Right ventricle myocardium superior (tissue), 1 donor: ENCODE results near the gene NEK6. TPM values are rescaled to one million over a fixed set of nuclear protein-coding genes. Genes with fewer than 3 reads are reported as not detected.

ENCODE experiments used
- ATAC-seq: fragments of 200-7000 bp; cut with Tn5 transposase; one replicate; pipeline ENCODE4 v1.9.1; 2020; ENCODE audit warnings: mild to moderate bottlenecking; ENCODE audit not compliant: poor library complexity
- DNase-seq: peaks from one replicate; pipeline ENCODE4 v3.0.0-alpha.2; 2020
- intact Hi-C: fragments of 100-400 bp; cut with DNase I; formaldehyde crosslinking; loops from one replicate; pipeline ENCODE4 v1.11.2; 2022
- total RNA-seq: library from RNA; stranded (reverse); fragmentation: NEBNext Ultra II Directional; extraction: Animal tissue kit (Norgen Biotek cat#: 25700); gene quantifications from one replicate; pipeline ENCODE4 v1.2.1, GENCODE V29; 2021
- donor health status: DM: no; HTN: yes; CAD: no; lungs with severe emphysema.

NEK6 gene
- total RNA-seq, 1 donor from 2014 or later: 10.3 TPM

- intact Hi-C loops: no loop called here
- no peak for ATAC-seq
- no peak for DNase-seq
Measured at GRCh38 chr9:124355039-124355940, 97.5 kb downstream of the NEK6 start.

GRCh38 chr9:124355941-124356744 is 98.4 kb downstream of the NEK6 start:
- no peak for DNase-seq
- no peak for ATAC-seq
- intact Hi-C loops: no loop called here

- DNase-seq (no peak), ATAC-seq (no peak)
- intact Hi-C loops: no loop called here
Measured at GRCh38 chr9:124356745-124357390, 99.1 kb downstream of the NEK6 start.

- no peak for DNase-seq
- intact Hi-C loops: no loop called here
- ATAC-seq: no peak
Measured at GRCh38 chr9:124357721-124358361, 100.1 kb downstream of the NEK6 start.

GRCh38 chr9:124358631-124359030 is 100.9 kb downstream of the NEK6 start:
- ATAC-seq (peak; percentile 55), DNase-seq (no peak)
- intact Hi-C loops: no loop called here

- no peak for ATAC-seq
- no peak for DNase-seq
- intact Hi-C loops: no loop called here
Measured at GRCh38 chr9:124359426-124359825, 101.7 kb downstream of the NEK6 start.

- no peak for DNase-seq
- intact Hi-C loops: no loop called here
- no peak for ATAC-seq
Measured at GRCh38 chr9:124359855-124360678, 102.3 kb downstream of the NEK6 start.

- DNase-seq (no peak), ATAC-seq (no peak)
- intact Hi-C loops: no loop called here
Measured at GRCh38 chr9:124361128-124361527, 103.4 kb downstream of the NEK6 start.

GRCh38 chr9:124363326-124364096 is 105.8 kb downstream of the NEK6 start:
- intact Hi-C loops: no loop called here
- no peak for DNase-seq
- no peak for ATAC-seq

GRCh38 chr9:124364141-124364540 is 106.4 kb downstream of the NEK6 start:
- intact Hi-C loops: no loop called here
- ATAC-seq (no peak), DNase-seq (no peak)

GRCh38 chr9:124365036-124365435 is 107.3 kb downstream of the NEK6 start:
- ATAC-seq: no peak
- intact Hi-C loops: no loop called here
- DNase-seq: no peak

GRCh38 chr9:124366476-124367220 is 108.9 kb downstream of the NEK6 start:
- intact Hi-C loops: no loop called here
- DNase-seq (no peak), ATAC-seq (no peak)

- DNase-seq: no peak
- intact Hi-C loops: no loop called here
- ATAC-seq: no peak
Measured at GRCh38 chr9:124368692-124369091, 110.9 kb downstream of the NEK6 start.

- DNase-seq (no peak), ATAC-seq (peak; percentile 17)
- intact Hi-C loops: no loop called here
Measured at GRCh38 chr9:124369231-124369797, 111.6 kb downstream of the NEK6 start.

- intact Hi-C loops: no loop called here
- no peak for DNase-seq
- ATAC-seq: no peak
Measured at GRCh38 chr9:124370896-124371582, 113.3 kb downstream of the NEK6 start.

- DNase-seq (no peak), ATAC-seq (no peak)
- intact Hi-C loops: no loop called here
Measured at GRCh38 chr9:124372038-124372437, 114.3 kb downstream of the NEK6 start.
